ENCODE results near the gene FAM89B. TPM values are rescaled to one million over a fixed set of nuclear protein-coding genes. Genes with fewer than 3 reads are reported as not detected.

The FAM89B gene
- total RNA-seq, 6 donors from 2014 or later, result 27.9 to 65.8 (median 45.3) TPM

GRCh38 chr11:65596520-65596919, 24.2 kb downstream of the FAM89B start:
- DNase-seq (no peak), ATAC-seq (ENCODE audit: low FRiP score in 2 of 2) (no peak)
- Histone ChIP-seq H3K9me3 (no peaks in the 10 kb centered on the region), H3K36me3 (peaks cover 9 to 65% (median 42%) of the 10 kb centered on the region in 4 donors), H3K27ac (peak overlapping the region in 1 of 4 donors; percentile 1), H3K4me3 (no peak overlapping the region), H3K27me3 (no peaks in the 10 kb centered on the region), H3K4me1 (peaks cover 10 to 37% (median 19%) of the 10 kb centered on the region in 4 donors)
- TF ChIP-seq, protein P1, sequence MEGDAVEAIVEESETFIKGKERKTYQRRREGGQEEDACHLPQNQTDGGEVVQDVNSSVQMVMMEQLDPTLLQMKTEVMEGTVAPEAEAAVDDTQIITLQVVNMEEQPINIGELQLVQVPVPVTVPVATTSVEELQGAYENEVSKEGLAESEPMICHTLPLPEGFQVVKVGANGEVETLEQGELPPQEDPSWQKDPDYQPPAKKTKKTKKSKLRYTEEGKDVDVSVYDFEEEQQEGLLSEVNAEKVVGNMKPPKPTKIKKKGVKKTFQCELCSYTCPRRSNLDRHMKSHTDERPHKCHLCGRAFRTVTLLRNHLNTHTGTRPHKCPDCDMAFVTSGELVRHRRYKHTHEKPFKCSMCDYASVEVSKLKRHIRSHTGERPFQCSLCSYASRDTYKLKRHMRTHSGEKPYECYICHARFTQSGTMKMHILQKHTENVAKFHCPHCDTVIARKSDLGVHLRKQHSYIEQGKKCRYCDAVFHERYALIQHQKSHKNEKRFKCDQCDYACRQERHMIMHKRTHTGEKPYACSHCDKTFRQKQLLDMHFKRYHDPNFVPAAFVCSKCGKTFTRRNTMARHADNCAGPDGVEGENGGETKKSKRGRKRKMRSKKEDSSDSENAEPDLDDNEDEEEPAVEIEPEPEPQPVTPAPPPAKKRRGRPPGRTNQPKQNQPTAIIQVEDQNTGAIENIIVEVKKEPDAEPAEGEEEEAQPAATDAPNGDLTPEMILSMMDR (IDR thresholded peaks at IDR 0.05), result no peak
- TF ChIP-seq POLR2AphosphoS5 (IDR thresholded peaks at IDR 0.05) (no peak), EP300 (IDR thresholded peaks at IDR 0.05) (no peak), POLR2A (IDR thresholded peaks at IDR 0.05) (no peak)
- WGBS, 2 donors, result 82 to 100% methylated on average over 2 to 6 of the region's 6 CpGs

DNA sequence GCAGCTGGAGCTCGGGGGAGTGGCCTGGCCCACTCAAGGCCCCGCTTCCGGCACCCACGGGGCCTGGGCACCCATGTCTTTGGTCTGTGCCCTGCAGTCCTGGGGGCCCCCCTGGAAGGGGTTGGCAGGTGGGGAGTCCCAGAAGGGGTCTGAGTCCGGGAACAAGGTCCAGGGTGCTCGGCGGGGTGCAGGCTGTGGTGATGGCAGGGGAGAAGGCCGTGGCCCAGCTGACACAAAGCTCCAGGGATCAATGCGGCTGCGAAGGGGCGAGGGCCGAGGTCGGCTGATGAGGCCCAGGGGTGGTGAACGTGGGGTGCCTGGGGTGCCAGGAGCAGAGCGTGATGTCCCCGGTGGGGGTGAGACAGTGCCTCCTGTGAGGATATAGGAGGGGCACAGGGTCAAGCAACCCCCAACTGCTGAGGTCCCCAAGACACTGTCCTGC, 25.9 kb downstream of the FAM89B start:
- Histone ChIP-seq H3K36me3 (peaks cover 12 to 63% (median 47%) of the 10 kb centered on the region in 4 donors), H3K27me3 (no peaks in the 10 kb centered on the region), H3K9me3 (no peaks in the 10 kb centered on the region), H3K4me3 (no peak overlapping the region), H3K27ac (no peak overlapping the region), H3K4me1 (peaks cover 10 to 19% (median 14%) of the 10 kb centered on the region in 4 donors)
- TF ChIP-seq, protein P1 (IDR thresholded peaks at IDR 0.05), result no peak
- TF ChIP-seq POLR2A (IDR thresholded peaks at IDR 0.05) (no peak), EP300 (IDR thresholded peaks at IDR 0.05) (no peak), POLR2AphosphoS5 (IDR thresholded peaks at IDR 0.05) (no peak)
- DNase-seq (peak in 1 of 2 donors; percentile 71), ATAC-seq (ENCODE audit: low FRiP score in 2 of 2) (no peak)
- WGBS, 2 donors, result 94 to 95% methylated on average over 12 to 16 of the region's 16 CpGs

DNA sequence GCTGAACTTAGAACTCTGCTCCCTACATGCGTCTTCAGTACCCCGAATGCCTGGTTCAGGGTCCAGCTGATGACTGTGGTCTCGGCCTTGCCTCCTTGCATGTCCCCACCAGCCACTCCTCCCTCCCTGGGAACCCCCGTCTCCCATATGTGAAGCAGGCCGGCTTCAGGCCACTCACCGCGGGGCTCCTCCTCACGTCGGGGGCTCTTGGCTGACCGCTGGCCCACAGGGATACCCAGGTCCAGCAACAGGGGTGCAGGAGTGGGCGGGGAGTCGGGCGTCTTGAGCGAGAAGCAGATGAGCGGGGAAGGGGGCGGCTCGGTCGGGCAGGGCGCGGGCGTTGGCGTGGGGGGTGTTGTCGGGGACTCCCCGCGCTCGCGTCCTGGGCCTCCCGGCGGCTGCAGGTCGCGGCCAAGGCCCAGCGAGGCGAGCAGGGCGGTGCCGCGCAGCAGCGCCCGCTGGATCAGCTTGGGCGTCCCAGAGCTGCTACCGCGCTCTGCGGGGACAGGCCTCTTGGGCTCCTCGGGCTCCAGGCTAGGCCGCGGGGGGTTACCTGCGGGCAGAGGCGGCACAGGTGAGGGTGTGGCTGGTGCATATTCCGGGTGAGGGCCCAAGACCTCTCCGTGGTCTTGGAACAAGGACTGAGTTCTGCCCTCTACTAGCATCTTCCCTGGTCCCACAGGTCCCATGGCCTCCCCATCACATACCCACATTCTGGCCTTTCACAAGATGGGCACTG, 27.0 kb downstream of the FAM89B start:
- no peak for TF ChIP-seq EP300 (IDR thresholded peaks at IDR 0.05)
- TF ChIP-seq, protein P1 (IDR thresholded peaks at IDR 0.05), result no peak
- no peak for TF ChIP-seq POLR2AphosphoS5 (IDR thresholded peaks at IDR 0.05)
- TF ChIP-seq POLR2A (IDR thresholded peaks at IDR 0.05), result no peak
- no peaks in the 10 kb centered on the region for H3K9me3 ChIP-seq
- peak in 1 of 2 donors; percentile 84 for DNase-seq
- H3K4me3 ChIP-seq, result no peak overlapping the region
- no peak for ATAC-seq (ENCODE audit: low FRiP score in 2 of 2)
- peaks cover 13 to 70% (median 57%) of the 10 kb centered on the region in 4 donors for H3K36me3 ChIP-seq
- no peaks in the 10 kb centered on the region for H3K27me3 ChIP-seq
- H3K4me1 ChIP-seq, result peaks cover 7 to 14% (median 11%) of the 10 kb centered on the region in 4 donors
- WGBS, 2 donors, result 91% methylated on average over 17 to 49 of the region's 49 CpGs
- H3K27ac ChIP-seq, result no peak overlapping the region

GRCh38 chr11:65599955-65600246, 27.6 kb downstream of the FAM89B start:
- H3K36me3 ChIP-seq, result peaks cover 18 to 75% (median 62%) of the 10 kb centered on the region in 4 donors
- H3K27me3 ChIP-seq, result no peaks in the 10 kb centered on the region
- TF ChIP-seq POLR2AphosphoS5 (IDR thresholded peaks at IDR 0.05) (no peak), EP300 (IDR thresholded peaks at IDR 0.05) (no peak), POLR2A (IDR thresholded peaks at IDR 0.05) (no peak)
- TF ChIP-seq, protein P1 (IDR thresholded peaks at IDR 0.05), result no peak
- ATAC-seq (ENCODE audit: low FRiP score in 2 of 2) (no peak), DNase-seq (no peak)
- WGBS, 2 donors, result 93 to 100% methylated on average over 3 to 5 of the region's 6 CpGs
- no peaks in the 10 kb centered on the region for H3K9me3 ChIP-seq
- no peak overlapping the region for H3K27ac ChIP-seq
- H3K4me1 ChIP-seq, result peaks cover 7 to 12% (median 11%) of the 10 kb centered on the region in 4 donors
- no peak overlapping the region for H3K4me3 ChIP-seq
